Lower leg skin (tissue), 4 donors: ENCODE results near the gene CSTF2. TPM values are rescaled to one million over a fixed set of nuclear protein-coding genes. Genes with fewer than 3 reads are reported as not detected.

Source experiments
- DNase-seq, 2 donors: peaks; one replicate each; pipeline ENCODE4 v3.0.0-alpha.2; 2019; ENCODE audit warnings: low spot score in 2 of 2
- H3K4me3 ChIP-seq: fragments of 200-600 bp; sonication (generic); 2 replicates; pipeline ENCODE4 v1.5.1; 2017; ENCODE audit warnings: mild to moderate bottlenecking, low read depth; ENCODE audit not compliant: poor library complexity, severe bottlenecking
- CTCF ChIP-seq, 3 donors: fragments of 450-650 bp; IDR thresholded peaks; one replicate each; pipeline ENCODE4 v1.5.1; 2016; ENCODE audit warnings: antibody characterized with exemption in 3 of 3, mild to moderate bottlenecking in 3 of 3, moderate library complexity in 2 of 3
- POLR2A ChIP-seq, 2 donors: fragments of 450-650 bp; IDR thresholded peaks; one replicate each; pipeline ENCODE4 v1.6.1; 2016 to 2017; ENCODE audit warnings: antibody characterized with exemption in 2 of 2, mild to moderate bottlenecking in 1 of 2, moderate library complexity in 1 of 2
- WGBS, 2 donors: methylation state at CpG; one replicate each; pipeline ENCODE4 v1.1.5; 2018; 5-methylcytosine and 5-hydroxymethylcytosine counted together
- intact Hi-C: fragments of 100-400 bp; cut with DNase I; formaldehyde crosslinking; loops from one replicate; pipeline ENCODE4 v1.15.0; 2023; ENCODE audit warnings: low total_unique reads
- total RNA-seq, 4 donors: library from RNA; depleted of rRNA; stranded (reverse); fragments of >200 nt; gene quantifications; one replicate each; pipeline ENCODE4 v1.1.0, GENCODE V29; 2016

Gene CSTF2
- total RNA-seq, 4 donors from 2014 or later = 8.0 to 10.9 (median 10.6) TPM

- 15 to 55% methylated on average over 2 of the region's 2 CpGs for WGBS, 2 donors
- DNase-seq = no peak
- TF ChIP-seq CTCF (IDR thresholded peaks at IDR 0.05) (no peak), POLR2A (IDR thresholded peaks at IDR 0.05) (no peak)
- H3K4me3 ChIP-seq = no peak within 1 kb of the TSS
- intact Hi-C loops = no loop called here
Measured at GRCh38 chrX:100874325-100874724, 54.1 kb downstream of the CSTF2 start, which contains the start of gene NOX1. NOX1 (minus strand) TSS chrX:100874359; CDS start chrX:100874139, 220 bp downstream.

GRCh38 chrX:100880368-100880767 lies 60.2 kb downstream of the CSTF2 start:
- no peak for DNase-seq
- 75 to 90% methylated on average over 2 of the region's 2 CpGs for WGBS, 2 donors
- no peak overlapping the region for H3K4me3 ChIP-seq
- intact Hi-C loops = no loop called here
- TF ChIP-seq CTCF (IDR thresholded peaks at IDR 0.05) = no peak
- no peak for TF ChIP-seq POLR2A (IDR thresholded peaks at IDR 0.05)

GRCh38 chrX:100883654-100884053 lies 63.5 kb downstream of the CSTF2 start:
- 66 to 68% methylated on average over 4 of the region's 4 CpGs for WGBS, 2 donors
- H3K4me3 ChIP-seq = no peak overlapping the region
- TF ChIP-seq POLR2A (IDR thresholded peaks at IDR 0.05) (no peak), CTCF (IDR thresholded peaks at IDR 0.05) (no peak)
- intact Hi-C loops = no loop called here
- no peak for DNase-seq

Other genes with a start within 250 kb of the CSTF2 start
- gene TNMD, start 235.5 kb upstream of the CSTF2 start, total RNA-seq = 1 to 10 TPM in 2 of 4 donors, under 1 TPM in 2; 0.84 to 1.8 (median 0.99) TPM
- 10 to 100 TPM in 3 of 4 donors, 1 to 10 TPM in 1; 8.2 to 20.1 (median 15.9) TPM for gene TSPAN6, start 183.6 kb upstream of the CSTF2 start, total RNA-seq
- 10 to 100 TPM in 1 of 4 donors, 1 to 10 TPM in 3; 8.1 to 17.6 (median 8.7) TPM for gene SRPX2, start 176.2 kb upstream of the CSTF2 start, total RNA-seq
- 1 to 10 TPM; 1.7 to 6.4 (median 4.0) TPM for gene SYTL4, start 88.3 kb upstream of the CSTF2 start, total RNA-seq
- gene NOX1, start 54.0 kb downstream of the CSTF2 start, total RNA-seq = 1 to 10 TPM in 1 of 4 donors, under 1 TPM in 1, not detected in 2; 0.84 to 1.9 TPM
- gene XKRX, start 108.5 kb downstream of the CSTF2 start, total RNA-seq = 10 to 100 TPM; 37.9 to 68.9 (median 51.3) TPM
- gene ARL13A, start 149.3 kb downstream of the CSTF2 start, total RNA-seq = not detected
- gene TRMT2B, start 231.7 kb downstream of the CSTF2 start, total RNA-seq = 10 to 100 TPM; 12.5 to 23.7 (median 14.6) TPM